Stimulated activated CD8-positive, alpha-beta memory T cell treated with anti-CD3 and anti-CD28 coated beads, Interleukin-12 subunit alpha, Interleukin-12 subunit beta, amount 100 ng/mL, for 4 hours (primary cell): ENCODE measurements around the gene INF2.
"Not testable (repeated sequence)": the region's sequence is repeated elsewhere in the genome, so short reads cannot be mapped to it uniquely, and the experiment has no call there.

Experiments used
- DNase-seq: peaks from one replicate; pipeline ENCODE4 v3.0.0-alpha.2; 2020; ENCODE audit warnings: low read depth

INF2 gene

DNA sequence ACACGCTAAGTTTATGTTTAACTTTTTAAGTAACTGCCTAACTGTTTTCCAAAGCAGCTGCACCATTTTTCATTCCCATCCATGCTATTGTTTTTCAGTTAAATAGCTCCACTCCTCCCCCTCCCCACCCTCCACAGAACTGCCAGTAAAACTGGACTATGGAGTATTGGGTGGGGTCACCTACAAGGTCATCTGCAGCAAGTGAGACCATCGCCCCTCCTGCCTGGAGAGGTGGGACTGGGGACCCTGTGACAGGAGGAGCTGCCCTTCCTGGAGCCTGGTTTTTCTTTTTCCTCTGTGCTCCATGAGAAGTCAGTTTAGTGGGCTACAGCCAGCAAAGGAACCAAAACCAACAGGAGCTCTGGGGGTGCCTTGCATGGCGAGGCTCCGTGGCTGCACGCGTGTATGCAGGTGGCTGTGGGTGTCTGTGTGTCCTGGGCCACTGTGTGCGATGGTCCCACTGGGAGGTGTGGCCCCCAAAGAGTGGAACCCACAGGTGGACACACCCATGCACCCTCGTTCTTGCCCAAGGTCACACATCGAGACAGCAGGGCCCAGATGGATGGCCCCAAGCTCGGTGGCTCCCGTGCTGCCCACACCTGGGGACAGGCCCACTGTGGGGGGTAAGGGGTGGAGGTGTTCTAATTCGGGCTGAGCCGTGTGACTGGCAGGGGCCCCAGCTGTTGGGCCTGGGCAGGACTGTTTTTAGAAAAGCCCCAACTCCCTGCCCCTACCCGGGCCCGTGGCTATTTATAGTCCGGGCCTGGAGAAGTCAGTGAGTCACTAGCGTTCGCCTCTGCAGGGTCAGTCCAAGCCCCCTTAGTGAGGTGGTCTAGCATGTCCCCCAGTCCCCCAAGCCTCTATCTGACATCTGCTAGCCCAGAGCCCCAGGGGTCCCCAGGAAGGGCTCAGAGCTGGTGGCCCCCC, 32.4 kb downstream of the INF2 start:
- DNase-seq, result no peak

- no peak for DNase-seq
Measured at GRCh38 chr14:104722938-104723650, 33.7 kb downstream of the INF2 start.

GRCh38 chr14:104723651-104724406, 34.4 kb downstream of the INF2 start, which contains the start of gene ADSS1:
TSS of gene ADSS1 (plus strand) at chr14:104724229. CDS start at chr14:104724271, 42 bp downstream.
- DNase-seq, result peak; percentile 41

- DNase-seq, result no peak
Measured at GRCh38 chr14:104724407-104724980, 35.1 kb downstream of the INF2 start.

DNA sequence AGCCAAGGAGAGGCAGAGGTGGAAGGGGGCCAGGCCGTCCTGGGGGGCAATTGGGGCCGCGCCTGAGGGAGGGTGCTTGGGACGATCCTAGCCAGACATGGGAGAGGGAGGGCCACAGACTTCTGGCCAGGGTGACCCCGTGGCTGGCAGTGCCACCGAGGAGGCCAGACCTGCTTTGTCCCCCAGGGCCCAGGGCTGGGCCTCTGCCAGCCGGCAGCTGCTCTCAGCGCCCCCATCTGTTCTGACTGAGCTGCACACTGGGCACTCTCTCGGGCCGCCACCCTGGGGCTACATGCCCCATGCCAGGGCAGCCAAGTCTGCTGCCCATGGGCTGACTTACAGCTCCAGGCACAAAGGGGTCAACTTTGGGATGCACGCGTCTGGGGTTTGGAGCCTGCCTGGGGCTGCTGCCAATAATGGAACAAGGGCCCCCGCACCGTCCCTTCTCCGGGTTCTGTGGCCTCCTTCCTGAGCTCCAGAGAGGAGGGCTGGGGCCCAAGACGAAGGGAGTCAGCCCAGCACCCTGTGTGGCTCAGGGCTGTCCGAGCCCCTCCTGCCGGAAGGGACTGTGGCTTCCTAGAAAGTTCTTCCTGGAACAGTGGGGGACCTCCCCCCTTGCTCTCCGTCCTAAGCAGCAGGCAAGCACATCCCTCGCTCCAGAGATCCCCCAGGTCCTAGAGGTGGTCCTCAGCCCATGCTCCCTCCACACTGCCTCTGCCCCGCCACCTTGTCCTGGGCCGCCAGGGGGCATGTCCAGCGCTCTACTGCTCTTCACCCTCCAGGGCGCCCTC, 35.8 kb downstream of the INF2 start:
- DNase-seq, result no peak

- no peak for DNase-seq
Measured at GRCh38 chr14:104725772-104726548, 36.5 kb downstream of the INF2 start.

GRCh38 chr14:104726600-104727451, 37.4 kb downstream of the INF2 start:
- no peak for DNase-seq

DNA sequence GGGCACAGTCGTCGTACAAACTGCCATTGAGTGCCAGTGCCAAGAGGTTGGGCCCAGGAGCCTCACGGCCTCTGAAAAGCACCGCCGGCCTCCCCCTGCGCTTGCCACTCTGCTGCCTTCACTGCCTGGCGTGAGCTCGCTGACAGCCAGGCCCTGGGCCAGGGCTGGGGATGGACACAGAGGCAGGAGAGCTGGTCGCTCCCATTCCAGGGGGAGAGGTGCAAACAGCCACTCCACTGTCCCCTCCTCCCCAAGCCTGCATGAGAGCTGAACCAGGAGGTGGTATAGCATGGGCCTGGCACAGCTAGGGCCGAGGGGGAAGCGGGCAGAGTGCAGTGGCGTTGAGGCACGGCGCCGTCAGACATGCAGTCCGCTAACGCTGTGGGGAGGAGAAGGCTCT, 39.2 kb downstream of the INF2 start:
- no peak for DNase-seq

DNA sequence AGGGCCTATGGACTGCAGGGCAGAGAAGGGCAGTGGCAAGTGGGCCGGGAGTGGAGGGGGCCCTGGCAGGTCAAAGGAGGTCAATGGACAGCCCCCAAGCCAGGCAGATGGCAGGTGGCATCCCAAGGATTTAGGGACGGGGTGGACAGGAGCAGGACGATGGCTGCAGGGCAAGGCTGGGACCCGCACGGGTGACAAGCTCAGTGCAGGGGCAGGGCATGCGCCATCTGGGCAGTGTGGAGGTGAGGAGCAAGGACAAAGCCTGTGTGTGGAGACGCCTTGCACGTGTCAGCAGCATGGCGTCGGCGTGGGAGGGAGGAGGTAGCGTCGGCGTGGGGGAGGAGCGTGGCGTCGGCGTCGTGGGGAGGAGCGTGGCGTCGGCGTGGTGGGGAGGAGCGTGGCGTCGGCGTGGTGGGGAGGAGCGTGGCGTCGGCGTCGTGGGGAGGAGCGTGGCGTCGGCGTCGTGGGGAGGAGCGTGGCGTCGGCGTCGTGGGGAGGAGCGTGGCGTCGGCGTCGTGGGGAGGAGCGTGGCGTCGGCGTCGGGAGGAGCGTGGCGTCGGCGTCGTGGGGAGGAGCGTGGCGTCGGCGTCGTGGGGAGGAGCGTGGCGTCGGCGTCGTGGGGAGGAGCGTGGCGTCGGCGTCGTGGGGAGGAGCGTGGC, 39.9 kb downstream of the INF2 start:
- not testable (repeated sequence) for DNase-seq

GRCh38 chr14:104729835-104730181, 40.4 kb downstream of the INF2 start:
- DNase-seq, result no peak

GRCh38 chr14:104730487-104730886, 41.1 kb downstream of the INF2 start:
- DNase-seq, result no peak

GRCh38 chr14:104731320-104732294, 42.2 kb downstream of the INF2 start:
- DNase-seq, result no peak

DNA sequence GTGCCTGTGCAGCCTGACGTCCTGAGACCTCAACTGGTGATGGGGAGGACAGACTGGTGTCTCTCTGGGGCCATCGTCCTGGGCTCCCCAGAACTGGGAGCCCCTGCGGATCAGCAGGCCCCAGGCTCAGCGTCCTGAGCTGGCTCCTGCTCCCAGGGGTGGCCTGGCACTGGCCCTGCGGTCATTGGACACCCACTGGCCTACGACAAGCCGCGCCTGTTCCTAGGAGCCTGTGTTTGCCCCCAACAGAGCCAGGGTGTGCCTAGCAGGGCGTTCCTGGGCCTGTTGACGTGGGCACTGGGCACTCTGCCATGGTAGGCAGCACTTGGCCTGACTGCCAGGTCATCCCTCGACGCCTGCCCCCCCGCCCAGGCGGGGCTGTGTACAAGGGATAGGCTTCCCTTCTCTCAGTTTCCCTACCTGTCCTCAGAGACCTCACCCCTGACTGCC, 43.0 kb downstream of the INF2 start:
- DNase-seq, result no peak

DNA sequence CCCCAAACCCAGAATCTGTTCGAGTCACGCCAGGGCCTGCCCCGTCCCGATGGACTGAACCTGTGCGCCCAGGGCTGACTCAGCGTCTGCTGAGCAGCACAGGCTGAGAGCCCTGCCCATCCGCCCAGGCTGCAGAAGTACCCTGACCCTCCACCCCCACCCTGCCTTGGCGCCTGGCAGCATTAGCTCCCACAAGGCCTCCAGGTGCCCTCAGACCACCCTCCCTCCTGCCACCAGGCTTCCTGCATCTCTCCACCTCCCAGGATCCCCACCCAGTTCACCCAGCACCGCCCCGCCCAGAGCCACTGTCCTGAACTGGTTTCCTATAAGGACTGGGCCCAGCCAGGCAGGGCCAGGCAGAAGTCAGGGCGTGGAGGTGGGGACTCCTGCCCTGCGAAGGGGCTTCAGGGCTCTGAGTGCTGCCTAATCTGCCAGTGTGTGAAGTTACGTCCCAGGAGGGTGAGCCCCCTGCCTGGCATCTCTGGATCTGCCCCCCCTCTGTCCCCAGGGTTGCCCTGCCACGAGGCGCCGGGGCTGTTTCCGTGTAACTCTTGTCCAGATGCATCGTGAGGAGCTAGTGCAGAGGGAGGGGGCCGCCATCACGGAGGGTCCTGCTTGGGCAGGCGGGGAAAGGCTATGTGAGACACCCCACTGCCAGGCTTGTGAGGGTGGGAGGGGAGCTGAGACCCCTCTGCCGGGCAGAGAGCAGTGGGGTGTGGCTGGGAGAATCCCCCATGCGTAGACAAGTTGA, 43.7 kb downstream of the INF2 start:
- DNase-seq, result no peak

DNA sequence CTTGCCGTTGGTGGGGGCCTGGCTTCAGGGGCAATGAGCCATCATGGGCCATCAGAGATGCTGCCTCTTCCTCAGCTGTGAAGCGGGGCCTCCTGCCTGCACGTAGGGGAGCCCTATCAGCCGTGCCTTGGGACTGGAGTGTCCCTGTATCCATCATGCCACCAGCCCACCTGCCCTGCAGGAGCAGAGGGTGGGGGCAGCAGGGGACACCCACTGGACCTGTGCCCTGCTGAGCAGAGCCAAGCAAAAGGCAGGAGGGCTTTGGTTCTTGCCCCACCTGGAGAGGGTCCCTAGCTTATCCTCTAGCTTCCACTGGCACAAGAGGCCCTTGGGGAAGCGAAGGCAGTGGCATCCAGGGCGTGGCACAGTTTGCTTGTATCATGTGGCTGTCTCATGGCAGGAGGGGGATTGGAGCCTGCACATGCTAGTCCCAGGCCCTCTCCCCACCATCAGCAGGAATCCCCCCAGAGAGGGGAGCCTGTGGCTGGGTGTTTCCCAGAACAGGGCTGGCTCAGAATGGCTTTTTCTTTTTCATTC, 44.7 kb downstream of the INF2 start:
- no peak for DNase-seq

GRCh38 chr14:104734601-104734990, 45.2 kb downstream of the INF2 start:
- DNase-seq, result no peak
